ENCODE data around the gene CISD1.
A peak's percentile ranks its signal among the peaks of the same experiment; 100 is the strongest.

The CISD1 gene

DNA sequence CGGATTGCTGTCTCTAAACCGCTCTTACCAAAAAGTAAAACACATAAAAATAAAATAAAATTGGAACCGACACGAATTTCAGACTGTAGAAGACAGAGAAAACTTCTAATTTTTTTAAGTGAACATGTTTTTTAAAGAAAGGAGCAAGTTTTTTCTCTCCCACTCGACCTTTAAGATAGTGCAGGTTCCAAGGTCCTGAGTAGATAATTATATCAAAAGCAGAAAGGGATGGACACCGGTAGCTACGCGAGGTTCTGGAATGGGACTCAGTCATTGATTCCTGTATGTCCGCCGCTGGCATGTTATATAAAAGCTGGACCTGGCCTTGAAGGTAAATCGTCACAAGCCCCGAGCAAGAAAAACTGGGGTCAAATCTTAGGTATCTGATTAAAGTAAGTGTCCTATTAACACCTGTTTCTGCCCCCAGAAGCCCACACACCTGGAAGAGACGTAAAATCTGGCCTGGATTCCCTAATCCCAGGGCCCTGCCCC is 462 bp upstream of the CISD1 start:
- no peak for TF ChIP-seq JUND (IDR thresholded peaks at IDR 0.05; ENCODE audit: low read depth)
- in situ Hi-C loops (cut with HindIII; ENCODE audit: low pct_unique_long_range_greater_than_20kb, low sequenced_read_pairs) = no loop called here
- DNase-seq (ENCODE audit: low read depth in 1 of 2, low spot score in 1 of 2) = no peak

DNA sequence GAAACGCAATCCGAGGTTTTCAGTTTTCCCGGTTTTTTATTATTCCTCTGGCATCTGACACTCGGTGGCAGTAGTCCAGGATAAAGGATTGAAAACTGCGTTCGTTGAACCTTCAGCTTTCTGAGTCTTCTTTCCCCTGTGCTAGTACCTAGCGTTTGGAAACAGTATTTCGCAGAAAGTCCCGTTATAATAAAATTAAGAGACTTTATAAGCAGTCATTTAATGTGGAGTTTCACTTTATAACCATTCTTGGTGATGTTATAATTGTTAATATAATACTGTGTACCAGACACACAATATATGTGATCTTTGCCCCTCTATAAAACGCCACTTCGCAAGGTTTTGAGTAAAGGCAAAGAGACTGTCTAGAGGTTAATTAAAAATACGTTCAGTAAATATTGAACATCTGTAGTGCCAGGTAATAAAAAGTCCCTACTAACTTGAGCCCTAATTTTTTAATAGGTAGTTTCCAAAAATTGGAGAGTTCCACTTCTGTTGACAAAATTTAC is 874 bp downstream of the CISD1 start:
- no peak for TF ChIP-seq JUND (IDR thresholded peaks at IDR 0.05; ENCODE audit: low read depth)

GRCh38 chr10:58275261-58275660 is 6.3 kb downstream of the CISD1 start:
- TF ChIP-seq JUND (IDR thresholded peaks at IDR 0.05; ENCODE audit: low read depth) = no peak
- DNase-seq (ENCODE audit: low read depth in 1 of 2, low spot score in 1 of 2) = no peak

More for the DNA sequence above, 874 bp downstream of the CISD1 start:
- in situ Hi-C loops (cut with HindIII; ENCODE audit: low pct_unique_long_range_greater_than_20kb, low sequenced_read_pairs) = no loop called here
- DNase-seq (ENCODE audit: low read depth in 1 of 2, low spot score in 1 of 2) = no peak

GRCh38 chr10:58275908-58276307 is 6.9 kb downstream of the CISD1 start:
- no peak for TF ChIP-seq JUND (IDR thresholded peaks at IDR 0.05; ENCODE audit: low read depth)
- no peak for DNase-seq (ENCODE audit: low read depth in 1 of 2, low spot score in 1 of 2)

More at GRCh38 chr10:58275261-58275660, 6.3 kb downstream of the CISD1 start:
- in situ Hi-C loops (cut with HindIII; ENCODE audit: low pct_unique_long_range_greater_than_20kb, low sequenced_read_pairs) = no loop called here

DNA sequence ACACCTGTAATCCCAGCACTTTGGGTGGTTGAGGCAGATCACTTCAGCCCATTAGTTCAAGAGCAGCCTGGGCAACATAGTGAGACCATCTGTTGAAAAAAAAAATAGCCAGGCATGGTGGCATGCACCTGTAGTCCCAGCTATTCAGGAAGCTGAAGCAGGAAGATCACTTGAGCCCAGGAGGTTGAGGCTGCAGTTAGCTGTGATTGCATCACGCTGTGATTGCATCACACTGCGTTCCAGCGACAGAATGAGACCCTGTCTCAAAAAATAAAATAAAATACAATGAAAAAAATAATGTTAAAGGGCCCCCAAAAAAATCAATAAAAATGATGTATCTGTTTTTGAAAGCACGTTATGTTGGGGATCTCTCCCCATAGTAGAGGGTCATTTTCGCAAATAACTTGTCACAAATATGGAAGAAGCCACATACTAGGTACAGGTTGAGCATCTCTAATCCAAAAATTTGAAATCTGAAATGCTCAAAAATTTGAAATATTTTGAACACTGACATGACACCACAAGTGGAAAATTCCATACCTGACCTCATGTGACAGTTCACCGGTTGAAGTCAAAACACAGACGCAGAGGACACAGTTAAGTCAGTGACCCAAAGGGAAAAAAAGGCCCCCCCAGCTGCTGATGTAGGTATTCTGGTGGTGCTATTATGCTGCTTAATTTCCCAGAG is 9.5 kb downstream of the CISD1 start:
- in situ Hi-C loops (cut with HindIII; ENCODE audit: low pct_unique_long_range_greater_than_20kb, low sequenced_read_pairs) = no loop called here
- TF ChIP-seq JUND (IDR thresholded peaks at IDR 0.05; ENCODE audit: low read depth) = no peak
- no peak for DNase-seq (ENCODE audit: low read depth in 1 of 2, low spot score in 1 of 2)

More at GRCh38 chr10:58275908-58276307, 6.9 kb downstream of the CISD1 start:
- in situ Hi-C loops (cut with HindIII; ENCODE audit: low pct_unique_long_range_greater_than_20kb, low sequenced_read_pairs) = no loop called here

GRCh38 chr10:58278962-58279307 is 10.0 kb downstream of the CISD1 start:
- in situ Hi-C loops (cut with HindIII; ENCODE audit: low pct_unique_long_range_greater_than_20kb, low sequenced_read_pairs) = no loop called here
- DNase-seq (ENCODE audit: low read depth in 1 of 2, low spot score in 1 of 2) = no peak

DNA sequence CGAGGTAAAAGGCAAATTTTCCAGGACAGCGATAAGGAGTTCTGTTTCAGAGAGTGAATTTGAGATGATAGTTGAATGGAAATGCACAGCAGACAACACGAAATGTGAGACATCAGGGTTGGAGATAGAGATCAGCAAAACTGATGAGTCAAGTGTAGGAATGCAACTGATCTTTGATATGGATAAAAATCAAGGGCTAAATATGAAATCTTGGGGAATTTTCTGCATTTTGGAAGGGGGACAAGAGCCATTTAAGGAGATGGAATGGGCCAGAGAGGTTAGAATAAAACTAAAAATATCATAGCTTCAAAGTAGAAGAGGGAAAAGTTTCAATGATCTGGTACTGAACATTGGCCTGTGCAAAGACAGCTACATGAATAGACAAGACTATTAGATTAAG is 11.5 kb downstream of the CISD1 start:
- in situ Hi-C loops (cut with HindIII; ENCODE audit: low pct_unique_long_range_greater_than_20kb, low sequenced_read_pairs) = no loop called here
- no peak for TF ChIP-seq JUND (IDR thresholded peaks at IDR 0.05; ENCODE audit: low read depth)
- no peak for DNase-seq (ENCODE audit: low read depth in 1 of 2, low spot score in 1 of 2)

More at GRCh38 chr10:58278962-58279307, 10.0 kb downstream of the CISD1 start:
- TF ChIP-seq JUND (IDR thresholded peaks at IDR 0.05; ENCODE audit: low read depth) = no peak

DNA sequence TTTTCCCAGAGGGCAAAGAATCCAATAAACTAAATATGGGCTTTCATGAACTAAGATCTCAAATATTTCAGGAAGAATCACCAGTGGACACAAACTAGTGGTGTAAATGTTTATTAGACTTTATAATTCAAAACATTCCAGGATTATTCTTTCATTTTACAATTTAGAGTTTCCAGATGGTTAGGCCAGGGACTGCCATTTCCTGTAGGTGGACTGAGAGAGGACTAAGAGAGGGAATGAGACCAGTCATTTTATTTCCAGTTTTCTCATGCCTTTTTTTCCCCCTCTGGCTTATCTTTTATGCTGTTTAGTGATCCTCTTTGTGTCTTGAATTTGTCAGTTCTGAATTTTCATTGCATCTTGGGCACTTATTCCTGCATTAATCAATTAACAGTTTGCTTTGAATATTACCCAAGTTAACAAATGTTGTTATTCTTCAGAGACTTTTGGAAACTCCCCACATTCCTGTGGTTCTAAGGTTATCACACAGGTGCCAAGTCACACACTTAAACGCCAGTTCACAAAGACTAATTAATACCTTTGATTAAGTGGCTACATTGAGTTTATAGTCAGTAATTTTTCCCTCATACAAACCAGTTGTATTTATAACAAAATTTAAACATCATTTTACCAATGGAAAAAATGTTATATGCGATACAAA is 12.3 kb downstream of the CISD1 start:
- in situ Hi-C loops (cut with HindIII; ENCODE audit: low pct_unique_long_range_greater_than_20kb, low sequenced_read_pairs) = no loop called here
- TF ChIP-seq JUND (IDR thresholded peaks at IDR 0.05; ENCODE audit: low read depth) = no peak
- DNase-seq (ENCODE audit: low read depth in 1 of 2, low spot score in 1 of 2) = no peak

GRCh38 chr10:58282615-58283014 is 13.7 kb downstream of the CISD1 start:
- no peak for TF ChIP-seq JUND (IDR thresholded peaks at IDR 0.05; ENCODE audit: low read depth)
- DNase-seq (ENCODE audit: low read depth in 1 of 2, low spot score in 1 of 2) = no peak
- in situ Hi-C loops (cut with HindIII; ENCODE audit: low pct_unique_long_range_greater_than_20kb, low sequenced_read_pairs) = no loop called here

- TF ChIP-seq JUND (IDR thresholded peaks at IDR 0.05; ENCODE audit: low read depth) = no peak
- DNase-seq (ENCODE audit: low read depth in 1 of 2, low spot score in 1 of 2) = peak; percentile 38 to 79
- in situ Hi-C loops (cut with HindIII; ENCODE audit: low pct_unique_long_range_greater_than_20kb, low sequenced_read_pairs) = no loop called here
Measured at GRCh38 chr10:58291538-58292174, 22.7 kb downstream of the CISD1 start.

- no peak for DNase-seq (ENCODE audit: low read depth in 1 of 2, low spot score in 1 of 2)
- no peak for TF ChIP-seq JUND (IDR thresholded peaks at IDR 0.05; ENCODE audit: low read depth)
- in situ Hi-C loops (cut with HindIII; ENCODE audit: low pct_unique_long_range_greater_than_20kb, low sequenced_read_pairs) = no loop called here
Measured at GRCh38 chr10:58293989-58294388, 25.0 kb downstream of the CISD1 start.

DNA sequence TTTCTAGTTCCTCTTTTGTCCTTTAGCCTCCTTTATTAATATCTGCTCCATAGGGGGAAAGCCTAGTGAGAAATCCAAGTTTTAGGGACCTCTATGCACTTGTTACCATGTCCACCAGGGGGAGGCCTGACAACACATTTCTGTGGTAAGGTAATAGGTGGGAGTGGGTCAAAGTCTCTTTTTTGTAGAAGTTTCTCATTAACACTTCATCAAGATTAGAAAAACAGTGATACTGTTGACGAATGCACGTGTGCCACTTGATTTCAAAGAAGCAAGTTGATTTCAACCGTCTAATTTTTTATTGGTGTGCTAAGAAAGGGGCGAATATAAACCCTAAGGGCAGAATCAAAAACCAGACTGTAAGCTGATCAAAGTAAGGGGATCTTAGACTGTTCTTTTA is 30.6 kb downstream of the CISD1 start:
- in situ Hi-C loops (cut with HindIII; ENCODE audit: low pct_unique_long_range_greater_than_20kb, low sequenced_read_pairs) = no loop called here
- DNase-seq (ENCODE audit: low read depth in 1 of 2, low spot score in 1 of 2) = peak; percentile 50 to 77
- TF ChIP-seq JUND (IDR thresholded peaks at IDR 0.05; ENCODE audit: low read depth) = no peak

DNA sequence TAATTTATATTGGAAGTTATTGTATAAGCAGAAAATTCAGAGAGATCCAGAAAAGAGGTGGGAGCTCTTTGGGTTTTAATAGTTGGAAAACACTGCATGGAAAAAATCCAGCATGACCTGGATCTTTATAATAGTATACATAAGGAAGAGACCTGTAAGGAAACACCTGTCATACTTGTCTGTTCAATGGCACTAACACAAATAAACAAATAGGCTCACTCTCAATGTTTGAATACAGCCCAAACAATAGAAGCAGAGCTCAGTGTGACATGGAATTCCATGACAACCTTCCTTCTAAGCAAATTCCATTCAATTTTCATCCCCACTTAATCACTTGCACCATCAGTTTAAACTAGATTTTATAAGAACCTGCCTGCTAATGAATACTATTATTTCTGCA is 31.7 kb downstream of the CISD1 start:
- TF ChIP-seq JUND (IDR thresholded peaks at IDR 0.05; ENCODE audit: low read depth) = no peak
- in situ Hi-C loops (cut with HindIII; ENCODE audit: low pct_unique_long_range_greater_than_20kb, low sequenced_read_pairs) = no loop called here
- DNase-seq (ENCODE audit: low read depth in 1 of 2, low spot score in 1 of 2) = peak in 1 of 2 experiments; percentile 90

Measured in T47D (cell line).